ENCODE data around the gene KIF1B. TPM values are rescaled to one million over a fixed set of nuclear protein-coding genes. Genes with fewer than 3 reads are reported as not detected.

The KIF1B gene
- polyA plus RNA-seq, 1 of the 3 experiments (the other 2 are of a cell fraction) = 6.8 TPM

DNA sequence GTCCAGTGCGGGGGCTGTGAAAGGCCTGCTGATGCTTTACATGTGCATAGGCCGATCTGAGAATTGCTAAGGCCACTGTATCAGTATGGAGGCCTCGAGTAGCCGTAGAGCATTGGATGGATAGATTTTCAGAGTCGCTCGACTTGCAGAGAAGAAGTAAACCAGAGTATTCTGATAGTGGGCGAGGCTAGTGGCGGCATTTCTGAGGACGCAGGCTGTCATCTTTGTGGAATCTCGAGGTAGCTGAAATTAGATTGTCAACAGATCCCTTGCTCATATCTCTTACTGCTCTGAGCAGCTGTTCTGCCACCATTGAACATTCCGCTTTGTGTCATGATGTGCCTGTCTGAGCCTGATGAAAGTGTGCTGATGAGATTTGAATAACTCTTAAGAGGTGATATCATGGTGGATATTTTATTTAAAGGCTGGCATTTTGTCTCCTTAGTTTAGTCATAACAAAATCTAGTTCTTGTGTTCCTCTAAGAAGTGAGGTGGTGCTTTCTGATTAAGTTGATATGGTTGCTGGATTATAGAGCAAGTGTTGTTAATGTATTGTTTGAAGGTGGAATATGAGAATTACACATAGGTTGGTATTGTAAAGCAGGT lies 1.5 kb downstream of the KIF1B start:
- Histone ChIP-seq H3K9ac (peak overlapping the region; percentile 98), H4K20me1 (ENCODE audit: insufficient read depth) (peaks cover 47% of the 10 kb centered on the region), H3F3A (replicated peaks; ENCODE audit: insufficient read depth) (peaks cover 26% of the 10 kb centered on the region), H3K9me2 (no peaks in the 10 kb centered on the region), H3K9me3 (no peaks in the 10 kb centered on the region), H3K4me3 (ENCODE audit: low read depth in 2 of 2, low read length in 1 of 2) (peak overlapping the region; percentile 85 to 97), H3K4me1 (ENCODE audit: control insufficient read depth in 1 of 2, insufficient read depth in 2 of 2, low read depth in 1 of 2, low read length in 1 of 2) (peaks cover 8 to 9% of the 10 kb centered on the region in 2 experiments; a peak in 2 of 4 replicates), H3K79me2 (ENCODE audit: insufficient read depth) (peaks cover 60% of the 10 kb centered on the region), H3K36me3 (replicated peaks in 1 of 2; ENCODE audit: control insufficient read depth in 1 of 2, insufficient read depth in 2 of 2, low read length in 1 of 2) (no peaks in the 10 kb centered on the region), H3K27ac (ENCODE audit: low read depth in 2 of 2, low read length in 1 of 2) (peak overlapping the region; percentile 91 to 92), H2AFZ (ENCODE audit: low read depth) (no peak overlapping the region; the same call in 1 of the 2 replicates), H3K4me2 (peak overlapping the region; percentile 99), H3K27me3 (ENCODE audit: insufficient read depth) (no peaks in the 10 kb centered on the region)
- POLR2A ChIA-PET = no interaction called here
- peak; percentile 34 for DNase-seq
- WGBS (ENCODE audit: low lambda C conversion rate) = 9% methylated on average over 11 of the region's 11 CpGs
- CTCF ChIA-PET = interaction anchor here (0.6 to 1.0 kb wide), 3 partner anchors 16 to 126 kb away, joined by 3 read pairs; no protein-coding TSS in a partner anchor
- TF ChIP-seq GABPA (IDR thresholded peaks at IDR 0.05; ENCODE audit: low read depth) = no peak
- TF ChIP-seq CHD2 (IDR thresholded peaks at IDR 0.05; ENCODE audit: low read length, partially characterized antibody) = peak; percentile 7
- TF ChIP-seq RFX5 (IDR thresholded peaks at IDR 0.05; ENCODE audit: low read length) = no peak
- TF ChIP-seq MXI1 (IDR thresholded peaks at IDR 0.05; ENCODE audit: low read depth, low read length) = peak; percentile 70; the same call in 1 of the 2 replicates
- no peak for TF ChIP-seq SIN3A (IDR thresholded peaks at IDR 0.05; ENCODE audit: borderline replicate concordance, low read depth, low read length)
- peak; percentile 15; the same call in 1 of the 2 replicates for TF ChIP-seq RCOR1 (IDR thresholded peaks at IDR 0.05; ENCODE audit: low read length)
- TF ChIP-seq NRF1 (IDR thresholded peaks at IDR 0.05; ENCODE audit: low read depth, low read length) = no peak
- TF ChIP-seq NFIC (IDR thresholded peaks at IDR 0.05; ENCODE audit: borderline replicate concordance) = no peak; the same call in 1 of the 2 replicates
- TF ChIP-seq MEF2A (IDR thresholded peaks at IDR 0.05; ENCODE audit: borderline replicate concordance, low read depth) = no peak

DNA sequence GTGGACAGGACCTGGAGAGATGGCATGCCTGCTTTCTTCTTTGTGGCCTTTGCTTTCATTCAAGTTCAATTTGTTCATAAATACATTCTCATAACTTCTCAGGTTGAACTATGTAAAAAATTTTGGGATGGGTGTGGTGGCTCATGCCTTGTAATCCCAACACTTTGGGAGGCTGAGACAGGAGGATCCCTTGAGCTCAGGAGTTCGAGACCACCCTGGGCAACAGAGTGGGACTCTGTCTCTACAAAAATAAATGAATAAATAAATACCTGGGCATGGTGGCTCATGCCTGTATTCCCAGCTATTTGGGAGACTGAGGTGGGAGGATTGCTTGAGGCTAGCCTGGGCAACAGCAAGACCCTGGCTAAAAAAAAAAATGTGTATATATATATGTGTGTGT lies 2.1 kb downstream of the KIF1B start:
- peak overlapping the region; percentile 98; the same call in 1 of the 2 replicates for H3K9ac ChIP-seq
- WGBS (ENCODE audit: low lambda C conversion rate) = 100% methylated on average over 1 of the region's 1 CpG
- H3F3A ChIP-seq (replicated peaks; ENCODE audit: insufficient read depth) = peaks cover 26% of the 10 kb centered on the region
- no peaks in the 10 kb centered on the region for H3K9me2 ChIP-seq
- H2AFZ ChIP-seq (ENCODE audit: low read depth) = no peak overlapping the region
- H3K27ac ChIP-seq (ENCODE audit: low read depth in 2 of 2, low read length in 1 of 2) = peak overlapping the region; percentile 91 to 92
- H3K27me3 ChIP-seq (ENCODE audit: insufficient read depth) = no peaks in the 10 kb centered on the region
- H4K20me1 ChIP-seq (ENCODE audit: insufficient read depth) = peaks cover 53% of the 10 kb centered on the region
- peaks cover 8 to 9% of the 10 kb centered on the region in 2 experiments; a peak in 2 of 4 replicates for H3K4me1 ChIP-seq (ENCODE audit: control insufficient read depth in 1 of 2, insufficient read depth in 2 of 2, low read depth in 1 of 2, low read length in 1 of 2)
- no peaks in the 10 kb centered on the region for H3K36me3 ChIP-seq (replicated peaks in 1 of 2; ENCODE audit: control insufficient read depth in 1 of 2, insufficient read depth in 2 of 2, low read length in 1 of 2)
- DNase-seq = no peak
- peaks cover 65% of the 10 kb centered on the region for H3K79me2 ChIP-seq (ENCODE audit: insufficient read depth)
- no peak for TF ChIP-seq EP300 (IDR thresholded peaks at IDR 0.05; ENCODE audit: borderline replicate concordance in 1 of 2, low read depth in 1 of 2, low read length in 1 of 2)
- TF ChIP-seq EZH2phosphoT487 (IDR thresholded peaks at IDR 0.05; ENCODE audit: borderline replicate concordance, low read depth) = no peak
- no peak for TF ChIP-seq YY1 (IDR thresholded peaks at IDR 0.05; ENCODE audit: low read depth)
- TF ChIP-seq USF2 (IDR thresholded peaks at IDR 0.05; ENCODE audit: borderline replicate concordance, low read depth, low read length) = no peak
- TF ChIP-seq CHD2 (IDR thresholded peaks at IDR 0.05; ENCODE audit: low read length, partially characterized antibody) = no peak
- TF ChIP-seq, protein P1, sequence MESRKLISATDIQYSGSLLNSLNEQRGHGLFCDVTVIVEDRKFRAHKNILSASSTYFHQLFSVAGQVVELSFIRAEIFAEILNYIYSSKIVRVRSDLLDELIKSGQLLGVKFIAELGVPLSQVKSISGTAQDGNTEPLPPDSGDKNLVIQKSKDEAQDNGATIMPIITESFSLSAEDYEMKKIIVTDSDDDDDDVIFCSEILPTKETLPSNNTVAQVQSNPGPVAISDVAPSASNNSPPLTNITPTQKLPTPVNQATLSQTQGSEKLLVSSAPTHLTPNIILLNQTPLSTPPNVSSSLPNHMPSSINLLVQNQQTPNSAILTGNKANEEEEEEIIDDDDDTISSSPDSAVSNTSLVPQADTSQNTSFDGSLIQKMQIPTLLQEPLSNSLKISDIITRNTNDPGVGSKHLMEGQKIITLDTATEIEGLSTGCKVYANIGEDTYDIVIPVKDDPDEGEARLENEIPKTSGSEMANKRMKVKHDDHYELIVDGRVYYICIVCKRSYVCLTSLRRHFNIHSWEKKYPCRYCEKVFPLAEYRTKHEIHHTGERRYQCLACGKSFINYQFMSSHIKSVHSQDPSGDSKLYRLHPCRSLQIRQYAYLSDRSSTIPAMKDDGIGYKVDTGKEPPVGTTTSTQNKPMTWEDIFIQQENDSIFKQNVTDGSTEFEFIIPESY (IDR thresholded peaks at IDR 0.05; ENCODE audit: borderline replicate concordance, low read depth) = no peak
- no peak for TF ChIP-seq FOSL2 (IDR thresholded peaks at IDR 0.05; ENCODE audit: borderline replicate concordance, low read depth)
- no peak for TF ChIP-seq RFX5 (IDR thresholded peaks at IDR 0.05; ENCODE audit: low read length)
- no peak for TF ChIP-seq GABPA (IDR thresholded peaks at IDR 0.05; ENCODE audit: low read depth)
- no peak for TF ChIP-seq RXRA (IDR thresholded peaks at IDR 0.05; ENCODE audit: borderline replicate concordance, low read depth)
- no peak for TF ChIP-seq MEF2A (IDR thresholded peaks at IDR 0.05; ENCODE audit: borderline replicate concordance, low read depth)
- no peak for TF ChIP-seq ELF1 (IDR thresholded peaks at IDR 0.05)
- TF ChIP-seq SIN3A (IDR thresholded peaks at IDR 0.05; ENCODE audit: borderline replicate concordance, low read depth, low read length) = no peak
- TF ChIP-seq TAF1 (IDR thresholded peaks at IDR 0.05; ENCODE audit: borderline replicate concordance, low read depth, low read length) = no peak
- no peak for TF ChIP-seq FOXJ3 (CRISPR knock-in tag; IDR thresholded peaks at IDR 0.05)
- no peak for TF ChIP-seq RCOR1 (IDR thresholded peaks at IDR 0.05; ENCODE audit: low read length)
- no peak for TF ChIP-seq TCF12 (IDR thresholded peaks at IDR 0.05)
- no peak for TF ChIP-seq MAX (IDR thresholded peaks at IDR 0.05; ENCODE audit: low read depth)
- no peak for TF ChIP-seq MXI1 (IDR thresholded peaks at IDR 0.05; ENCODE audit: low read depth, low read length)
- no peak for TF ChIP-seq CTCF (IDR thresholded peaks at IDR 0.05)
- peak overlapping the region; percentile 85 to 97; a peak in 3 of 4 replicates for H3K4me3 ChIP-seq (ENCODE audit: low read depth in 2 of 2, low read length in 1 of 2)
- H3K4me2 ChIP-seq = peak overlapping the region; percentile 99
- ChIA-PET CTCF (interaction anchor here (0.6 to 1.0 kb wide), 2 partner anchors 17 to 97 kb away, joined by 3 read pairs; no protein-coding TSS in a partner anchor), POLR2A (no interaction called here)
- H3K9me3 ChIP-seq = no peaks in the 10 kb centered on the region

Data from SK-N-SH (cell line).